Measurements from ENCODE around the gene MYOD1. TPM values are rescaled to one million over a fixed set of nuclear protein-coding genes. Genes with fewer than 3 reads are reported as not detected.

Gene MYOD1
- not detected in 2 replicates for total RNA-seq (2014; rRNA removed; shearing (Covaris generic); ENCODE audit: low replicate concordance)

- Histone ChIP-seq H3K36me3 (no peaks in the 10 kb centered on the region), H3K9me3 (no peaks in the 10 kb centered on the region), H3K4me3 (no peak within 1 kb of the TSS), H3K27me3 (no peaks in the 10 kb centered on the region; the same call in 1 of the 2 replicates)
- no peak for DNase-seq
Observed at GRCh38 chr11:17719028-17719937, at the start of gene MYOD1. Gene MYOD1, plus strand, starts transcription at chr11:17719571. Its CDS starts 212 bp downstream, at chr11:17719783.

GRCh38 chr11:17672469-17672868, 46.9 kb upstream of the MYOD1 start:
- peaks cover 2% of the 10 kb centered on the region; the same call in 1 of the 2 replicates for H3K9me3 ChIP-seq
- no peaks in the 10 kb centered on the region for H3K27me3 ChIP-seq
- H3K4me3 ChIP-seq = no peak overlapping the region
- no peaks in the 10 kb centered on the region for H3K36me3 ChIP-seq
- DNase-seq = no peak

GRCh38 chr11:17673951-17674350, 45.4 kb upstream of the MYOD1 start:
- no peak for DNase-seq
- Histone ChIP-seq H3K4me3 (no peak overlapping the region), H3K36me3 (no peaks in the 10 kb centered on the region), H3K27me3 (no peaks in the 10 kb centered on the region), H3K9me3 (peaks cover 2% of the 10 kb centered on the region; the same call in 1 of the 2 replicates)

- H3K27me3 ChIP-seq = no peaks in the 10 kb centered on the region
- H3K9me3 ChIP-seq = no peaks in the 10 kb centered on the region
- H3K36me3 ChIP-seq = no peaks in the 10 kb centered on the region
- no peak overlapping the region for H3K4me3 ChIP-seq
- no peak for DNase-seq
Observed at GRCh38 chr11:17682848-17683247, 36.5 kb upstream of the MYOD1 start.

- H3K4me3 ChIP-seq = no peak overlapping the region
- DNase-seq = peak; percentile 91
- no peaks in the 10 kb centered on the region for H3K27me3 ChIP-seq
- no peaks in the 10 kb centered on the region for H3K36me3 ChIP-seq
- H3K9me3 ChIP-seq = no peaks in the 10 kb centered on the region
Observed at GRCh38 chr11:17683377-17684161, 35.8 kb upstream of the MYOD1 start.

- DNase-seq = no peak
- Histone ChIP-seq H3K9me3 (no peaks in the 10 kb centered on the region), H3K4me3 (no peak overlapping the region), H3K36me3 (no peaks in the 10 kb centered on the region), H3K27me3 (no peaks in the 10 kb centered on the region)
Observed at GRCh38 chr11:17684550-17684949, 34.8 kb upstream of the MYOD1 start.

- no peak overlapping the region for H3K4me3 ChIP-seq
- DNase-seq = no peak
- no peaks in the 10 kb centered on the region for H3K36me3 ChIP-seq
- H3K27me3 ChIP-seq = no peaks in the 10 kb centered on the region
- H3K9me3 ChIP-seq = no peaks in the 10 kb centered on the region
Observed at GRCh38 chr11:17686231-17686980, 33.0 kb upstream of the MYOD1 start.

GRCh38 chr11:17687946-17688670, 31.3 kb upstream of the MYOD1 start:
- Histone ChIP-seq H3K27me3 (no peaks in the 10 kb centered on the region), H3K4me3 (no peak overlapping the region), H3K9me3 (no peaks in the 10 kb centered on the region), H3K36me3 (no peaks in the 10 kb centered on the region)
- no peak for DNase-seq

- no peak overlapping the region for H3K4me3 ChIP-seq
- H3K9me3 ChIP-seq = no peaks in the 10 kb centered on the region
- no peaks in the 10 kb centered on the region for H3K27me3 ChIP-seq
- no peak for DNase-seq
- H3K36me3 ChIP-seq = no peaks in the 10 kb centered on the region
Observed at GRCh38 chr11:17691550-17691949, 27.8 kb upstream of the MYOD1 start.

- H3K4me3 ChIP-seq = no peak overlapping the region
- H3K27me3 ChIP-seq = no peaks in the 10 kb centered on the region
- H3K36me3 ChIP-seq = no peaks in the 10 kb centered on the region
- H3K9me3 ChIP-seq = no peaks in the 10 kb centered on the region
- DNase-seq = no peak
Observed at GRCh38 chr11:17691976-17692375, 27.4 kb upstream of the MYOD1 start.

GRCh38 chr11:17692931-17693330, 26.4 kb upstream of the MYOD1 start:
- Histone ChIP-seq H3K27me3 (no peaks in the 10 kb centered on the region), H3K36me3 (no peaks in the 10 kb centered on the region), H3K9me3 (no peaks in the 10 kb centered on the region), H3K4me3 (no peak overlapping the region)
- no peak for DNase-seq

- no peaks in the 10 kb centered on the region for H3K36me3 ChIP-seq
- no peak for DNase-seq
- H3K4me3 ChIP-seq = no peak overlapping the region
- no peaks in the 10 kb centered on the region for H3K27me3 ChIP-seq
- no peaks in the 10 kb centered on the region for H3K9me3 ChIP-seq
Observed at GRCh38 chr11:17693531-17693930, 25.8 kb upstream of the MYOD1 start.

- Histone ChIP-seq H3K36me3 (no peaks in the 10 kb centered on the region), H3K27me3 (no peaks in the 10 kb centered on the region), H3K9me3 (no peaks in the 10 kb centered on the region), H3K4me3 (no peak overlapping the region)
- DNase-seq = no peak
Observed at GRCh38 chr11:17694494-17695110, 24.8 kb upstream of the MYOD1 start.

- Histone ChIP-seq H3K9me3 (no peaks in the 10 kb centered on the region), H3K4me3 (no peak overlapping the region), H3K36me3 (no peaks in the 10 kb centered on the region), H3K27me3 (no peaks in the 10 kb centered on the region)
- DNase-seq = no peak
Observed at GRCh38 chr11:17695454-17696441, 23.6 kb upstream of the MYOD1 start.

GRCh38 chr11:17696741-17697140, 22.6 kb upstream of the MYOD1 start:
- Histone ChIP-seq H3K4me3 (no peak overlapping the region), H3K36me3 (no peaks in the 10 kb centered on the region), H3K27me3 (no peaks in the 10 kb centered on the region), H3K9me3 (no peaks in the 10 kb centered on the region)
- no peak for DNase-seq

Measured in MG63 (cell line).